SU-DHL-6 (cell line): ENCODE measurements around the gene GARIN5B.
A peak's percentile ranks its signal among the peaks of the same experiment; 100 is the strongest.

Experiments
- H2AFZ ChIP-seq: fragments of 200-600 bp; sonication (generic); 2 replicates; pipeline ENCODE4 v1.6.1; 2014; ENCODE audit warnings: low read depth, mild to moderate bottlenecking, moderate library complexity, mixed read lengths, antibody characterized with exemption, low read length; ENCODE audit not compliant: severe bottlenecking
- H3F3A ChIP-seq: fragments of 200-600 bp; shearing (Covaris generic); 2 replicates; pipeline ENCODE4 v1.6.0; 2016; ENCODE audit warnings: antibody characterized with exemption, mild to moderate bottlenecking; ENCODE audit not compliant: insufficient read depth
- H3K27ac ChIP-seq: fragments of 200-600 bp; sonication (generic); 2 replicates; pipeline ENCODE4 v1.5.1; 2016; ENCODE audit warnings: low read depth, mild to moderate bottlenecking, low read length, moderate library complexity, mixed read lengths
- H3K27me3 ChIP-seq: fragments of 200-600 bp; sonication (generic), shearing (Covaris generic); 2 replicates; pipeline ENCODE4 v1.6.0; 2014; ENCODE audit warnings: mild to moderate bottlenecking, low read length
- H3K36me3 ChIP-seq: fragments of 200-600 bp; sonication (generic); 2 replicates; pipeline ENCODE4 v1.6.1; 2014; ENCODE audit warnings: mild to moderate bottlenecking, low read length, mixed read lengths
- H3K4me2 ChIP-seq: fragments of 300-600, 200-600 bp; shearing (Covaris generic), sonication (generic); 2 replicates; pipeline ENCODE4 v1.6.0; 2014; ENCODE audit warnings: low read length, low read depth, mild to moderate bottlenecking; ENCODE audit not compliant: poor library complexity, severe bottlenecking
- H3K4me3 ChIP-seq: fragments of 200-600 bp; sonication (generic); 2 replicates; pipeline ENCODE4 v1.5.1; 2014; ENCODE audit warnings: antibody characterized with exemption, low read length, mild to moderate bottlenecking, mixed read lengths; ENCODE audit not compliant: insufficient read depth, poor library complexity, severe bottlenecking
- H3K79me2 ChIP-seq: fragments of 200-600 bp; sonication (generic); 2 replicates; pipeline ENCODE4 v1.6.1; 2014; ENCODE audit warnings: mild to moderate bottlenecking, low read length, moderate library complexity; ENCODE audit not compliant: insufficient read depth
- H3K9ac ChIP-seq: fragments of 200-600 bp; sonication (generic); 2 replicates; pipeline ENCODE4 v1.7.0; 2014; ENCODE audit warnings: mild to moderate bottlenecking, low read length
- H3K9me2 ChIP-seq: fragments of 200-600 bp; sonication (generic); replicated peaks from 2 replicates; pipeline ENCODE4 v1.6.1; 2014; ENCODE audit warnings: low read length; ENCODE audit not compliant: insufficient read depth
- H3K9me3 ChIP-seq: fragments of 200-600 bp; sonication (generic); 2 replicates; pipeline ENCODE4 v1.6.1; 2014; ENCODE audit warnings: low read length, mixed read lengths; ENCODE audit not compliant: insufficient read depth
- H4K20me1 ChIP-seq: fragments of 200-600 bp; sonication (generic); 2 replicates; pipeline ENCODE4 v1.6.1; 2014; ENCODE audit warnings: low read depth, mild to moderate bottlenecking, antibody characterized with exemption, low read length, moderate library complexity, mixed read lengths
- CTCF ChIP-seq: fragments of 200-600 bp; sonication (generic); IDR thresholded peaks from one replicate; pipeline ENCODE4 v1.5.1; 2017; ENCODE audit warnings: antibody characterized with exemption, mild to moderate bottlenecking, low read length, moderate library complexity; ENCODE audit not compliant: insufficient read depth, poor library complexity, severe bottlenecking
- EZH2phosphoT487 ChIP-seq: fragments of 200-600 bp; sonication (generic), shearing (Covaris generic); conservative IDR thresholded peaks from 2 replicates; pipeline ENCODE4 v1.6.1; 2018; ENCODE audit warnings: mild to moderate bottlenecking, antibody characterized with exemption, low read length, moderate library complexity, mixed read lengths

GARIN5B gene

GRCh38 chr19:55385724-55386492 lies 22.8 kb upstream of the GARIN5B start, which contains the start of gene RPL28:
Gene RPL28 (plus strand): TSS chr19:55385932. CDS start chr19:55386358, 426 bp downstream.
- H3K79me2 ChIP-seq, result peaks cover 21% of the 10 kb centered on the region
- peak within 1 kb of the TSS; percentile 90 for H3K4me3 ChIP-seq
- H3K9me3 ChIP-seq, result no peaks in the 10 kb centered on the region
- H3K36me3 ChIP-seq, result peaks cover 31% of the 10 kb centered on the region
- peaks cover 43% of the 10 kb centered on the region for H3F3A ChIP-seq
- no peaks in the 10 kb centered on the region for H3K27me3 ChIP-seq
- no peaks in the 10 kb centered on the region for H3K9me2 ChIP-seq
- peak within 1 kb of the TSS; percentile 85 for H3K27ac ChIP-seq
- peak within 1 kb of the TSS; percentile 82 for H2AFZ ChIP-seq
- peak within 1 kb of the TSS; percentile 98 for H3K9ac ChIP-seq
- TF ChIP-seq EZH2phosphoT487 (no peak), CTCF (no peak)
- H4K20me1 ChIP-seq, result peaks cover 26% of the 10 kb centered on the region
- H3K4me2 ChIP-seq, result peak within 1 kb of the TSS; percentile 92

GRCh38 chr19:55384920-55385723 lies 22.1 kb upstream of the GARIN5B start:
- no peaks in the 10 kb centered on the region for H3K27me3 ChIP-seq

More at GRCh38 chr19:55384920-55385723, 22.1 kb upstream of the GARIN5B start:
- Histone ChIP-seq H3K27ac (peak overlapping the region; percentile 85), H3K36me3 (peaks cover 31% of the 10 kb centered on the region), H3F3A (peaks cover 35% of the 10 kb centered on the region), H3K9me2 (no peaks in the 10 kb centered on the region), H4K20me1 (peaks cover 26% of the 10 kb centered on the region), H3K4me2 (peak overlapping the region; percentile 82), H3K9me3 (no peaks in the 10 kb centered on the region), H3K4me3 (peak overlapping the region; percentile 56), H3K9ac (peak overlapping the region; percentile 98), H3K79me2 (peaks cover 21% of the 10 kb centered on the region), H2AFZ (peak overlapping the region; percentile 82)
- TF ChIP-seq CTCF (no peak), EZH2phosphoT487 (no peak)
